Liver (tissue), 9 donors: Measurements from ENCODE around the gene EXOC6. TPM values are rescaled to one million over a fixed set of nuclear protein-coding genes. Genes with fewer than 3 reads are reported as not detected.

Experiments used
- DNase-seq: peaks from one replicate; pipeline ENCODE4 v3.0.0-alpha.2; 2017; ENCODE audit warnings: low spot score
- H3K27ac ChIP-seq, 2 donors: one replicate each; pipeline ENCODE4 v1.7.0; 2013; ENCODE audit warnings: inconsistent platforms in 2 of 2, low read length in 2 of 2, control low read depth in 1 of 2, low read depth in 1 of 2, mild to moderate bottlenecking in 1 of 2
- H3K27me3 ChIP-seq, 4 donors: one replicate each; pipeline versions ENCODE4 v1.6.1 to v1.7.0; 2013; ENCODE audit warnings: low read length in 3 of 4, inconsistent platforms in 1 of 4, mild to moderate bottlenecking in 1 of 4, moderate library complexity in 1 of 4; ENCODE audit not compliant: control insufficient read depth in 4 of 4, insufficient read depth in 4 of 4
- H3K36me3 ChIP-seq, 4 donors: one replicate each; pipeline versions ENCODE4 v1.6.1 to v1.7.0; 2013; ENCODE audit warnings: low read length in 3 of 4, mild to moderate bottlenecking in 3 of 4, low read depth in 1 of 4, moderate library complexity in 1 of 4; ENCODE audit not compliant: control insufficient read depth in 4 of 4, insufficient read depth in 3 of 4
- H3K4me1 ChIP-seq, 4 donors: one replicate each; pipeline versions ENCODE4 v1.6.1 to v1.7.0; 2013; ENCODE audit warnings: low read length in 3 of 4, mild to moderate bottlenecking in 3 of 4, moderate library complexity in 1 of 4; ENCODE audit not compliant: control insufficient read depth in 4 of 4, insufficient read depth in 4 of 4
- H3K4me3 ChIP-seq, 3 donors: one replicate each; pipeline versions ENCODE4 v1.6.1 to v1.7.0; 2013; ENCODE audit warnings: low read length in 3 of 3, control low read depth in 1 of 3, low read depth in 1 of 3, mild to moderate bottlenecking in 1 of 3
- H3K9ac ChIP-seq, 2 donors: one replicate each; pipeline ENCODE4 v1.7.0; 2013; ENCODE audit warnings: low read length in 2 of 2, mild to moderate bottlenecking in 2 of 2, moderate library complexity in 2 of 2, control low read depth in 1 of 2, low read depth in 1 of 2
- H3K9me3 ChIP-seq, 4 donors: one replicate each; pipeline versions ENCODE4 v1.6.1 to v1.7.0; 2013; ENCODE audit warnings: low read length in 3 of 4; ENCODE audit not compliant: control insufficient read depth in 4 of 4
- ATF3 ChIP-seq: IDR thresholded peaks from 2 replicates; pipeline ENCODE4 v1.6.1; 2016; ENCODE audit warnings: antibody characterized with exemption
- CTCF ChIP-seq: fragments of 150-350 bp; IDR thresholded peaks from 2 replicates; pipeline ENCODE4 v1.5.1; 2017; ENCODE audit warnings: improper control_type of control experiment, low read depth, low read length; ENCODE audit not compliant: missing input control
- EGR1 ChIP-seq, 2 donors: IDR thresholded peaks; 2 replicates each; pipeline ENCODE4 v1.6.1; 2016 to 2018; ENCODE audit warnings: antibody characterized with exemption in 2 of 2, low read depth in 2 of 2
- FOXA1 ChIP-seq: IDR thresholded peaks from 2 replicates; pipeline ENCODE4 v1.6.1; 2016; ENCODE audit warnings: antibody characterized with exemption
- FOXA2 ChIP-seq: IDR thresholded peaks from 2 replicates; pipeline ENCODE4 v1.6.1; 2016; ENCODE audit warnings: antibody characterized with exemption
- GABPA ChIP-seq, 2 donors: IDR thresholded peaks in 1 of 2; conservative IDR thresholded peaks in 1 of 2; 2 replicates each; pipeline ENCODE4 v1.6.1; 2016; ENCODE audit warnings: antibody characterized with exemption in 2 of 2, mild to moderate bottlenecking in 1 of 2, moderate library complexity in 1 of 2
- HNF4A ChIP-seq, 2 donors: conservative IDR thresholded peaks; 2 replicates each; pipeline ENCODE4 v1.6.1; 2016; ENCODE audit warnings: antibody characterized with exemption in 2 of 2, mild to moderate bottlenecking in 2 of 2
- HNF4G ChIP-seq: IDR thresholded peaks from 2 replicates; pipeline ENCODE4 v1.6.1; 2016; ENCODE audit warnings: antibody characterized with exemption
- JUND ChIP-seq, 2 donors: IDR thresholded peaks; 2 replicates each; pipeline ENCODE4 v1.6.1; 2016; ENCODE audit warnings: antibody characterized with exemption in 2 of 2
- MAX ChIP-seq: IDR thresholded peaks from 2 replicates; pipeline ENCODE4 v1.6.1; 2016; ENCODE audit warnings: antibody characterized with exemption
- NR2F2 ChIP-seq: IDR thresholded peaks from 2 replicates; pipeline ENCODE4 v1.6.1; 2016; ENCODE audit warnings: antibody characterized with exemption
- RAD21 ChIP-seq, 2 donors: IDR thresholded peaks; 2 replicates each; pipeline ENCODE4 v1.6.1; 2016; ENCODE audit warnings: antibody characterized with exemption in 2 of 2, mild to moderate bottlenecking in 2 of 2
- REST ChIP-seq: IDR thresholded peaks from 2 replicates; pipeline ENCODE4 v1.6.1; 2016; ENCODE audit warnings: antibody characterized with exemption, mild to moderate bottlenecking
- RXRA ChIP-seq, 2 donors: IDR thresholded peaks; 2 replicates each; pipeline ENCODE4 v1.6.1; 2017 to 2018; ENCODE audit warnings: antibody characterized with exemption in 2 of 2, mild to moderate bottlenecking in 1 of 2
- SP1 ChIP-seq: IDR thresholded peaks from 2 replicates; pipeline ENCODE4 v1.6.1; 2018; ENCODE audit warnings: antibody characterized with exemption, mild to moderate bottlenecking
- TAF1 ChIP-seq: conservative IDR thresholded peaks from 2 replicates; pipeline ENCODE4 v1.6.1; 2016; ENCODE audit warnings: antibody characterized with exemption, mild to moderate bottlenecking
- YY1 ChIP-seq: IDR thresholded peaks from 2 replicates; pipeline ENCODE4 v1.6.1; 2016; ENCODE audit warnings: antibody characterized with exemption, mild to moderate bottlenecking
- ZBTB33 ChIP-seq: IDR thresholded peaks from 2 replicates; pipeline ENCODE4 v1.6.1; 2016; ENCODE audit warnings: antibody characterized with exemption
- WGBS: extraction: QIAGEN DNeasy Blood & Tissue Kit; methylation state at CpG from one replicate; pipeline ENCODE4 v1.1.7; 2013; 5-methylcytosine and 5-hydroxymethylcytosine counted together
- polyA plus RNA-seq, 2 donors: library from polyadenylated mRNA; stranded (reverse) in 1 of 2; unstranded in 1 of 2; fragments of 200-250 nt in 1 of 2; fragments of >200 nt in 1 of 2; fragmentation: Nextera tagmentation in 1 of 2; extraction: Ambion mirVana in 1 of 2; gene quantifications; one replicate each; pipeline versions ENCODE4 v1.2.1 to v1.2.3, GENCODE V29; 2013 to 2015
- total RNA-seq, 2 donors: library from RNA; depleted of rRNA; stranded (reverse); fragments of >200 nt; gene quantifications; one replicate each; pipeline ENCODE4 v1.2.3, GENCODE V29; 2014
- donor health status: healthy.
- donor health status: healthy.
- donor health status: healthy.
- donor health status: healthy.
- donor health status: healthy.

Gene EXOC6
- total and polyA plus RNA-seq, 4 donors: 6.5 to 35.4 (median 8.4) TPM

GRCh38 chr10:93086289-93086688 is 238.0 kb downstream of the EXOC6 start:
- Histone ChIP-seq H3K27ac (no peak overlapping the region), H3K9ac (no peak overlapping the region), H3K4me3 (no peak overlapping the region), H3K9me3 (no peaks in the 10 kb centered on the region), H3K27me3 (no peaks in the 10 kb centered on the region), H3K36me3 (no peaks in the 10 kb centered on the region), H3K4me1 (no peaks in the 10 kb centered on the region)
- no peak for DNase-seq
- TF ChIP-seq RXRA (IDR thresholded peaks at IDR 0.05) (no peak), FOXA1 (no peak), REST (no peak), JUND (IDR thresholded peaks at IDR 0.05) (no peak), YY1 (no peak), HNF4G (no peak), RAD21 (IDR thresholded peaks at IDR 0.05) (no peak), CTCF (no peak), ZBTB33 (no peak), TAF1 (no peak), EGR1 (IDR thresholded peaks at IDR 0.05; ENCODE audit: low read depth in 2 of 2) (no peak), HNF4A (conservative IDR thresholded peaks at IDR 0.05) (no peak), ATF3 (no peak), FOXA2 (no peak), GABPA (IDR thresholded peaks at IDR 0.05 in 1 of 2, conservative IDR thresholded peaks at IDR 0.05 in 1 of 2) (no peak), NR2F2 (no peak), SP1 (no peak), MAX (no peak)
- WGBS: 95% methylated on average over 6 of the region's 6 CpGs
